Measurements from ENCODE around the gene CDK5R1. TPM values are rescaled to one million over a fixed set of nuclear protein-coding genes. Genes with fewer than 3 reads are reported as not detected.

The CDK5R1 gene
- total RNA-seq, 2 donors from 2014 or later, result 1.0 to 1.6 TPM

DNA sequence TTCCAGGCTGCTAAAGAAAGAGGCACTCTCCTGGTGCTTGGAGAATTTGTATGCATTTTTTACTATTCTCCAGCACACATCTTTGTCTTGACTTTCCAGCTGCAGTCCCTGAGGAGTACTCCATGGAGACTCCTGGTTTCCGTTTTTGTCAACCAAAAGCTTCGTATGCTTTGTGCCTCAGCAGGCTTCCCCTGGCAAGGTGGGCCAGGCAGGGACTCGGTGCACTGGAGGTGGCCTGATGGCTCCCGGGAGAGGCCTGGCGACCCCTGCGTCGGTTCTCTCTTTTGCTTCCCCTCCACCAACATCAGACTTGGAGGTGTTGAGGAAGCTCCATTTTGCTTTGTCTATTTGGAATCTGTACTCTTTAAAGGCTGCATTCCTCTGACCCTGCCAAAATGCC lies 23.7 kb downstream of the CDK5R1 start:
- TF ChIP-seq CTCF (IDR thresholded peaks at IDR 0.05), result no peak
- TF ChIP-seq POLR2A (IDR thresholded peaks at IDR 0.05), result no peak
- no peak for DNase-seq
- ATAC-seq, result no peak
- H3K27ac ChIP-seq, result no peak overlapping the region
- no peak overlapping the region for H3K4me3 ChIP-seq
- H3K27me3 ChIP-seq, result no peaks in the 10 kb centered on the region
- H3K36me3 ChIP-seq (replicated peaks in 1 of 2; ENCODE audit: insufficient read depth in 1 of 2, low read depth in 2 of 2), result no peaks in the 10 kb centered on the region
- WGBS, 2 donors, result 90 to 91% methylated on average over 7 of the region's 7 CpGs
- no peaks in the 10 kb centered on the region for H3K4me1 ChIP-seq
- H3K9me3 ChIP-seq, result no peaks in the 10 kb centered on the region
- intact Hi-C loops (cut with DNase I), result no loop called here

- TF ChIP-seq CTCF (IDR thresholded peaks at IDR 0.05) (no peak), POLR2A (IDR thresholded peaks at IDR 0.05) (no peak)
- ATAC-seq, result no peak
- Histone ChIP-seq H3K9me3 (no peaks in the 10 kb centered on the region), H3K36me3 (replicated peaks in 1 of 2; ENCODE audit: insufficient read depth in 1 of 2, low read depth in 2 of 2) (no peaks in the 10 kb centered on the region), H3K27me3 (no peaks in the 10 kb centered on the region), H3K4me3 (no peak overlapping the region), H3K27ac (no peak overlapping the region), H3K4me1 (no peaks in the 10 kb centered on the region)
- DNase-seq, result no peak
- 96 to 100% methylated on average over 2 of the region's 2 CpGs for WGBS, 2 donors
- intact Hi-C loops (cut with DNase I), result no loop called here
Measured at GRCh38 chr17:32512328-32512727, 25.5 kb downstream of the CDK5R1 start.

- H3K4me3 ChIP-seq, result no peak overlapping the region
- no peaks in the 10 kb centered on the region for H3K36me3 ChIP-seq (replicated peaks in 1 of 2; ENCODE audit: insufficient read depth in 1 of 2, low read depth in 2 of 2)
- DNase-seq (no peak), ATAC-seq (no peak)
- no peaks in the 10 kb centered on the region for H3K27me3 ChIP-seq
- H3K4me1 ChIP-seq, result no peaks in the 10 kb centered on the region
- TF ChIP-seq POLR2A (IDR thresholded peaks at IDR 0.05) (no peak), CTCF (IDR thresholded peaks at IDR 0.05) (no peak)
- H3K27ac ChIP-seq, result no peak overlapping the region
- intact Hi-C loops (cut with DNase I), result no loop called here
- no peaks in the 10 kb centered on the region for H3K9me3 ChIP-seq
- 82 to 95% methylated on average over 3 of the region's 3 CpGs for WGBS, 2 donors
Measured at GRCh38 chr17:32513579-32513978, 26.8 kb downstream of the CDK5R1 start.

DNA sequence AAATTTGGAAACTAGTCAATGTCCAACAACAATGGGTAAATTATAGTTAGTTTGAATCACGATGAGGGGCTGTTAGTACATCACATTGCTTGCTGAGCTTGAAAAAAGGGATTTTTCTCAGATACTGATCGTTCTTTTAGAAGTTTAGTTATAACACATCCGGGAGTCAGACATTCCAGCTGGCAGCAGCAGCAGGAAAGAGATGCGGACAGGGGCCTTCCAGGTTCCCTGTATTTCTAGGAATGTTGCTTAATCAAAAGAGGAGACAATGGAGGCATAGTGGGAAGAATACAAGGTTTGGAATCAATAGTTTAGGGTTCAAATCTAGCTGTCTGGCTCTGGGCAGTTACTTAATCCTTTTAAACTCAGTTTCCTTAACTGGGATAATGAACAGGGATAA lies 27.8 kb downstream of the CDK5R1 start:
- H3K9me3 ChIP-seq, result no peaks in the 10 kb centered on the region
- H3K36me3 ChIP-seq (replicated peaks in 1 of 2; ENCODE audit: insufficient read depth in 1 of 2, low read depth in 2 of 2), result no peaks in the 10 kb centered on the region
- H3K27me3 ChIP-seq, result no peaks in the 10 kb centered on the region
- intact Hi-C loops (cut with DNase I), result no loop called here
- H3K27ac ChIP-seq, result no peak overlapping the region
- ATAC-seq (no peak), DNase-seq (no peak)
- peaks cover 8% of the 10 kb centered on the region for H3K4me1 ChIP-seq
- WGBS, 2 donors, result 74 to 78% methylated on average over 4 of the region's 4 CpGs
- H3K4me3 ChIP-seq, result no peak overlapping the region
- TF ChIP-seq CTCF (IDR thresholded peaks at IDR 0.05) (no peak), POLR2A (IDR thresholded peaks at IDR 0.05) (no peak)

DNA sequence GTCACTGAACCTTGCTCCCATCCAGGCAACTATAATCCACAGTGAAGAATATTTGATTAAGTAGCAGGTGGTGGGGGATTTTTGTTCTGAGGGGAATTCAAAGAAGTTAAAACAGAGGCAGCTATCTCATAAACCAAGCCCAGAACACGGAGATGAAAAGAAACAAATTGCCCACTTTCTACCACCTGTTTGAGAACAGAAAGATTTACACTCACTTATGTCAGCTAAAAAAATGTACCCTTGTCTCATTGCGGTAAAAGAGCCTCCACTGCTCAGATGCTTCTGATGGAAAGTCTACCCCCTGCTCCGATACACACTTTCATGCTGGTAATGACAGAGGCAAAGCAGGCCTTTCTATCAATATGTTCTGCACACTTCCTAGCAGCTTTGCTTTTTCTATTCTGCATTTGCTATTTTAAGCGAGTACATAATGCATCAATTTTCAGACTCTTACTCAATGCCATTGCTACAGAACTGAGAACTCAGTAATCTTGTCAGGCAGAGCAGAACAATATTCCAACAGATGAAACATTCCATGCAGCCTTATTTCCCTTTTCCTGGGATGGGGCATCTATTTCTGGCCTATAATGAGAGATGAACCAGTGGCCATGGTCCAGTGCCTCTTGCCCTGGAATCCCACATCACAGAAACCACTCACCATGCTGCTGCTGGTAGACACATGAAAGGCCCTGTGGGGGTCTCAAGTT lies 29.0 kb downstream of the CDK5R1 start:
- H3K4me3 ChIP-seq, result no peak overlapping the region
- H3K4me1 ChIP-seq, result peaks cover 13% of the 10 kb centered on the region
- DNase-seq (no peak), ATAC-seq (no peak)
- H3K27ac ChIP-seq, result no peak overlapping the region
- intact Hi-C loops (cut with DNase I), result no loop called here
- 98 to 99% methylated on average over 4 of the region's 4 CpGs for WGBS, 2 donors
- no peaks in the 10 kb centered on the region for H3K27me3 ChIP-seq
- TF ChIP-seq CTCF (IDR thresholded peaks at IDR 0.05), result no peak
- no peak for TF ChIP-seq POLR2A (IDR thresholded peaks at IDR 0.05)
- no peaks in the 10 kb centered on the region for H3K9me3 ChIP-seq
- H3K36me3 ChIP-seq (replicated peaks in 1 of 2; ENCODE audit: insufficient read depth in 1 of 2, low read depth in 2 of 2), result no peaks in the 10 kb centered on the region

All from body of pancreas (tissue), 4 donors.